ENCODE measurements around the gene RBM39. TPM values are rescaled to one million over a fixed set of nuclear protein-coding genes. Genes with fewer than 3 reads are reported as not detected.

RBM39 gene
- total and polyA plus RNA-seq, 2 of the 8 experiments (the other 6 are each of a cell fraction or from before 2014, with no cell fraction given) = 78.0 to 219 TPM

GRCh38 chr20:35756404-35756803, 14.3 kb upstream of the RBM39 start:
- Histone ChIP-seq H2BK12ac (ENCODE audit: low read depth, low read length) (no peak overlapping the region), H3K27ac (ENCODE audit: low read depth, low read length) (no peak overlapping the region), H3K79me2 (ENCODE audit: control insufficient read depth in 1 of 2, insufficient read depth in 2 of 2, low read length in 2 of 2) (no peaks in the 10 kb centered on the region), H3K23me2 (ENCODE audit: low read depth, low read length) (no peaks in the 10 kb centered on the region), H2AFZ (ENCODE audit: low read length) (no peak overlapping the region), H3K23ac (ENCODE audit: insufficient read length) (no peak overlapping the region), H3K27me3 (replicated peaks in 1 of 4; ENCODE audit: control insufficient read depth in 3 of 4, extremely low read depth in 1 of 4, insufficient read depth in 3 of 4, low read length in 3 of 4) (no peaks in the 10 kb centered on the region), H3K36me3 (ENCODE audit: control insufficient read depth in 2 of 4, insufficient read depth in 4 of 4, low read length in 3 of 4) (no peaks in the 10 kb centered on the region), H4K91ac (replicated peaks; ENCODE audit: insufficient read length, low read length) (no peak overlapping the region), H3K79me1 (ENCODE audit: low read depth, low read length) (no peaks in the 10 kb centered on the region), H3K4me3 (ENCODE audit: extremely low read depth in 1 of 4, insufficient read depth in 2 of 4, low read depth in 3 of 4, low read length in 4 of 4) (no peak overlapping the region), H4K20me1 (replicated peaks in 1 of 2; ENCODE audit: control insufficient read depth in 1 of 2, insufficient read depth in 2 of 2, low read length in 2 of 2) (no peaks in the 10 kb centered on the region), H2BK120ac (replicated peaks; ENCODE audit: low read depth, low read length) (no peak overlapping the region), H3K4me2 (ENCODE audit: insufficient read depth in 1 of 2, low read depth in 2 of 2, low read length in 2 of 2) (no peak overlapping the region), H2AK5ac (ENCODE audit: low read depth, low read length) (no peak overlapping the region), H4K8ac (ENCODE audit: extremely low read depth, insufficient read depth, low read length) (no peak overlapping the region), H3K9me3 (ENCODE audit: insufficient read depth in 2 of 2, low read depth in 1 of 2, low read length in 1 of 2) (no peaks in the 10 kb centered on the region), H4K5ac (ENCODE audit: insufficient read length, low read depth, low read length) (no peak overlapping the region), H2BK15ac (ENCODE audit: low read length) (no peak overlapping the region), H3K14ac (ENCODE audit: insufficient read length) (no peak overlapping the region), H2BK20ac (ENCODE audit: low read length) (no peak overlapping the region), H3K4ac (replicated peaks; ENCODE audit: insufficient read length, low read depth, low read length) (no peak overlapping the region), H2BK5ac (ENCODE audit: low read depth, low read length) (no peak overlapping the region), H3K4me1 (replicated peaks in 1 of 4; ENCODE audit: control insufficient read depth in 3 of 4, insufficient read depth in 4 of 4, low read length in 3 of 4) (no peaks in the 10 kb centered on the region), H3K18ac (ENCODE audit: extremely low read depth, low read length) (no peak overlapping the region), H3K9ac (replicated peaks in 1 of 4; ENCODE audit: extremely low read depth in 1 of 4, low read depth in 3 of 4, low read length in 3 of 4) (no peak overlapping the region), H3K56ac (replicated peaks; ENCODE audit: insufficient read length, low read depth, low read length) (no peak overlapping the region)
- POLR2A ChIA-PET (ENCODE audit: partially characterized antibody) = interaction anchor here (1.0 to 10.7 kb wide), 6 partner anchors 10 to 21 kb away, joined by 3 to 97 read pairs (median 6); partner anchors contain the start of genes PHF20 and RBM39
- WGBS, 2 experiments (ENCODE audit: extremely low coverage in 1 of 2, insufficient coverage in 1 of 2, insufficient read length in 1 of 2, insufficient replicate concordance in 2 of 2, low coverage in 1 of 2, low lambda C conversion rate in 2 of 2, missing lambda C conversion rate in 1 of 2) = 92% methylated on average over 4 of the region's 4 CpGs; no CpG with 5 or more reads in 1 of the 2 experiments
- no peak for TF ChIP-seq RNF2 (IDR thresholded peaks at IDR 0.05; ENCODE audit: borderline replicate concordance, low read depth, low read length, missing control alignments, poor library complexity, severe bottlenecking)
- TF ChIP-seq BCL11A (IDR thresholded peaks at IDR 0.05; ENCODE audit: low read depth in 2 of 2, low read length in 2 of 2) = no peak
- TF ChIP-seq SIRT6 (IDR thresholded peaks at IDR 0.05; ENCODE audit: low read length) = no peak
- TF ChIP-seq SAP30 (IDR thresholded peaks at IDR 0.05; ENCODE audit: insufficient read depth, insufficient replicate concordance, low read length) = no peak
- TF ChIP-seq GABPA (IDR thresholded peaks at IDR 0.05; ENCODE audit: borderline replicate concordance, insufficient read depth, low read length) = no peak
- TF ChIP-seq JUND (IDR thresholded peaks at IDR 0.05; ENCODE audit: low read length) = no peak
- no peak for TF ChIP-seq RFX5 (IDR thresholded peaks at IDR 0.05; ENCODE audit: borderline replicate concordance, low read depth, low read length)
- no peak for TF ChIP-seq RXRA (IDR thresholded peaks at IDR 0.05; ENCODE audit: insufficient read depth, low read depth, low read length)
- no peak for TF ChIP-seq KDM5A (IDR thresholded peaks at IDR 0.05; ENCODE audit: low read length)
- no peak for TF ChIP-seq SP4 (IDR thresholded peaks at IDR 0.05; ENCODE audit: low read length)
- no peak for TF ChIP-seq SUZ12 (IDR thresholded peaks at IDR 0.05; ENCODE audit: low read length)
- CTCF ChIA-PET (ENCODE audit: partially characterized antibody) = interaction anchor here (0.6 kb wide), 1 partner anchor 382 kb away, joined by 3 read pairs; no protein-coding TSS in a partner anchor
- DNase-seq (ENCODE audit: low read depth in 1 of 2, low spot score in 2 of 2) (no peak), FAIRE-seq (no peak)
